ENCODE measurements around the gene CHD6. TPM values are rescaled to one million over a fixed set of nuclear protein-coding genes. Genes with fewer than 3 reads are reported as not detected.

Gene CHD6
- total RNA-seq, 4 donors from 2014 or later: 21.5 to 130 (median 33.6) TPM

DNA sequence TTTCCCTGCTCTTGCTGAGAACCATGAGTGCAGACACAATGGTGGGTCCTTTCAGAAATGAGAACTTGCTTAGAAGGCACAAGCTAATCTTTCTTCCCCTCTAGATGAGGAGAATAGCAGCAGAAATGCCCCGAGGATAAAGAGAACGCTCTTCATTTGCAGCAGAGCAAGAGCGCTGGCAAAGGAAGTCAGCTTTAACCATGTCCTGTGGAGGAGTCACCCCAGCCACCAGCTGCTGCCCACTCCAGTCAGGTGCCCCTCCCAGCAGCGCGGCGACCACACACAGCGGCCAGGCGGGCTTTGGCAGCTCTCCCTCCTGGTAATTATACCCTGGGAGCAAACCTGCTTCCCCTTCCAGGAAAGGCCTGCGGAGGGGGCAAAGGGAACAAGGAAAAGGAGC is 209.2 kb downstream of the CHD6 start:
- H3K4me1 ChIP-seq: no peaks in the 10 kb centered on the region
- H3K27ac ChIP-seq: no peak overlapping the region
- no peak for DNase-seq
- H3K4me3 ChIP-seq: no peak overlapping the region
- no peaks in the 10 kb centered on the region for H3K9me3 ChIP-seq
- no peak for TF ChIP-seq POLR2A (IDR thresholded peaks at IDR 0.05)
- TF ChIP-seq, protein P1, sequence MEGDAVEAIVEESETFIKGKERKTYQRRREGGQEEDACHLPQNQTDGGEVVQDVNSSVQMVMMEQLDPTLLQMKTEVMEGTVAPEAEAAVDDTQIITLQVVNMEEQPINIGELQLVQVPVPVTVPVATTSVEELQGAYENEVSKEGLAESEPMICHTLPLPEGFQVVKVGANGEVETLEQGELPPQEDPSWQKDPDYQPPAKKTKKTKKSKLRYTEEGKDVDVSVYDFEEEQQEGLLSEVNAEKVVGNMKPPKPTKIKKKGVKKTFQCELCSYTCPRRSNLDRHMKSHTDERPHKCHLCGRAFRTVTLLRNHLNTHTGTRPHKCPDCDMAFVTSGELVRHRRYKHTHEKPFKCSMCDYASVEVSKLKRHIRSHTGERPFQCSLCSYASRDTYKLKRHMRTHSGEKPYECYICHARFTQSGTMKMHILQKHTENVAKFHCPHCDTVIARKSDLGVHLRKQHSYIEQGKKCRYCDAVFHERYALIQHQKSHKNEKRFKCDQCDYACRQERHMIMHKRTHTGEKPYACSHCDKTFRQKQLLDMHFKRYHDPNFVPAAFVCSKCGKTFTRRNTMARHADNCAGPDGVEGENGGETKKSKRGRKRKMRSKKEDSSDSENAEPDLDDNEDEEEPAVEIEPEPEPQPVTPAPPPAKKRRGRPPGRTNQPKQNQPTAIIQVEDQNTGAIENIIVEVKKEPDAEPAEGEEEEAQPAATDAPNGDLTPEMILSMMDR (IDR thresholded peaks at IDR 0.05): no peak
- no peaks in the 10 kb centered on the region for H3K27me3 ChIP-seq
- peaks cover 0 to 74% (median 0%) of the 10 kb centered on the region in 3 donors for H3K36me3 ChIP-seq

DNA sequence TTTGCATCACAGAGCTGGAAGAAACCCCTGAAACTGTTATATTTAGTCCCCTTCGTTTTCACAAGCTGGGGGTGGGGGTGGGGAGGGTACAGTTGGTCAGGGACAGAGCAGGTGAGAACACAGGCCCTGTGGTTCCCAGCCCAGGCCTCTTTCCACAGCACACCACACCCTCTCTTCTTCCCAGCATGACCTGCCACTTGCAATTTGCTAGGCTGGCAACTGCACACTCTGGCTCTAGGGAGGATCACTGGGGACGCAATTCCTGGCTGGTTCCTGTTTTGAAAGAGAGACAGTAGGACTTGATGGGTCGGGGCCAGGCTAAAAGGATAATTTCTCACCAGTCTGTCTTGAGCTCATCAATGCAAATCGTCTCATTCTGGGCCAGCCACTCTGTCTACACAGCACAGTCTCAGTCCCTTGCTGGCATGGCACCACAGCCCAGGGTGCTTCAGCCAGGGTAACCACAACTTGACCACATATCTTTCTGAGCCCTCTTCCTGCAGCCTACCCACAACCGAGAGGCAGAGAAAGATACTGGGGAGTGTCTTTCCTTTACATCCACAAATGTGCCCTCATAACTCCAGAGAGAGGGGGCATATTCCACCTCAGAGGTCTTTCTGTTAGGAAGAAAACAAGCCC is 209.9 kb downstream of the CHD6 start:
- no peaks in the 10 kb centered on the region for H3K9me3 ChIP-seq
- no peak overlapping the region for H3K27ac ChIP-seq
- peaks cover 0 to 75% (median 0%) of the 10 kb centered on the region in 3 donors for H3K36me3 ChIP-seq
- H3K4me1 ChIP-seq: no peaks in the 10 kb centered on the region
- no peak for DNase-seq
- H3K4me3 ChIP-seq: no peak overlapping the region
- no peaks in the 10 kb centered on the region for H3K27me3 ChIP-seq
- TF ChIP-seq POLR2A (IDR thresholded peaks at IDR 0.05): no peak
- TF ChIP-seq, protein P1 (IDR thresholded peaks at IDR 0.05): no peak

DNA sequence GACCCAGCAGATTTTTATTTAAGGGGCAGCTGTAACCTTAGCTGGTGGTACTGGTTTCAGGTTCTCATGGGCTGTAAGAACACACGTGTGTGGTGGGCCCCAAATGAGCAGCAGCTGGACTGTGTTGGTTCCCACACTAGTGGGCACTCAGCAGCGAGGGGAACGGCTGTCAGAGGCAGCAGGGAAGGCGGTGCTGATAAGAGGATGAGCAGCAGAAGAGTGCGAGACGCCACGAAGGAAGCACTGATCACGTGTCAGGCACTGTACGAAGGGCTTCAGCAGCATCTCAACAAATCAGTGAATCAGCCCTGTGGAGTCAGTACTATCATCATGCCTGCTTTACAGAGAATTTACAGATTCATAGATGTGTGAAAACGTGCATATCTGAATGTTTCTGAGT is 210.6 kb downstream of the CHD6 start:
- TF ChIP-seq POLR2A (IDR thresholded peaks at IDR 0.05): no peak
- TF ChIP-seq, protein P1 (IDR thresholded peaks at IDR 0.05): no peak
- Histone ChIP-seq H3K27me3 (no peaks in the 10 kb centered on the region), H3K27ac (no peak overlapping the region), H3K4me3 (no peak overlapping the region), H3K9me3 (no peaks in the 10 kb centered on the region), H3K36me3 (peaks cover 0 to 68% (median 0%) of the 10 kb centered on the region in 3 donors), H3K4me1 (no peaks in the 10 kb centered on the region)
- no peak for DNase-seq

DNA sequence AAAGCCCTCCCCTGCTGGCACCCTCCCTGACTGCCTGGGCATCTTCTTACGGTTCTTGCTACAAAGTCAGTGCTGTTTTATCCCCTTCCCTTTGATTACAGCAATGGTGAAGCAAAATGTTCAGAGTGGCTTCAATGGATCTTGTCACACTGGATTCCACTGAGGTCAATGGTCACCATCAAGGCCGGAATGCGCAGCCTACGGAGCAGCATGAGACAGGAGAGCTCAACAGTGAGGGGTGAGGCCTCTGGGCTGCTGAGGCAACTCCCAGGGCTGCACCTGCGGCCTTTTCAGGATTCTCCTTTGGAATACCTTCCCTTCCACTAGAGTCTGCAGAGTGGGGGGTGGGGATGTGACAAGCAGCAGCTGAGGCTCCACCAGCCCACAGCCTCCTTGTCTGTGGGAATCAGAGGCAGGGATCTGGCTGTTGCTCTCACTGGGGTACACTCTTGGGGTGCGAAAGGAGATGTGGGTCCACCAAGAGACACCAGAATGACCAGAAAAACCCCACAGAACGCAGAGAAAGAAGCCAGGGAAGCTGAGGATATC is 211.2 kb downstream of the CHD6 start:
- Histone ChIP-seq H3K4me1 (no peaks in the 10 kb centered on the region), H3K27ac (no peak overlapping the region), H3K4me3 (no peak overlapping the region), H3K27me3 (no peaks in the 10 kb centered on the region), H3K9me3 (no peaks in the 10 kb centered on the region), H3K36me3 (peaks cover 0 to 62% (median 0%) of the 10 kb centered on the region in 3 donors)
- no peak for DNase-seq
- TF ChIP-seq, protein P1 (IDR thresholded peaks at IDR 0.05): no peak
- no peak for TF ChIP-seq POLR2A (IDR thresholded peaks at IDR 0.05)

DNA sequence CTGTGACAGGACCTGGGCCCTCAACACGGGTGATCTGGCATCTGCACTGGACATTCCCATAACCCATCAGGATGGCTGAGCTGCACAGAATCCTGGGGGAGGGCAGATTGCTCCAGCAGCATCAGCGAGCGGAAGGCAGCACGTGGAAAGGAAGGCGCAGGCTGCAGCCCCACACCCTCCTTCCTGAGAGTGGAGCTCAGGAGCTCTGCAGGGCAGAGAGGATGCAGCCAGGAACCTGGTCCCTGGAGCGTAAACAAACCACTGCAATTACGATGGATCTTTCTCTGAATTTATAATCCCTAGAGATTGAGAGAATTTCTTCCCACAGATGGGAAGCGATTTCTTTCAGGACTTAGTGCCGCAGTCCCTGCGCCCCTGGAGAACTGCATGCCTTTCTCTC is 211.8 kb downstream of the CHD6 start:
- no peak for TF ChIP-seq POLR2A (IDR thresholded peaks at IDR 0.05)
- TF ChIP-seq, protein P1 (IDR thresholded peaks at IDR 0.05): no peak
- no peak overlapping the region for H3K27ac ChIP-seq
- DNase-seq: no peak
- no peaks in the 10 kb centered on the region for H3K4me1 ChIP-seq
- H3K27me3 ChIP-seq: no peaks in the 10 kb centered on the region
- no peaks in the 10 kb centered on the region for H3K9me3 ChIP-seq
- H3K4me3 ChIP-seq: no peak overlapping the region
- peaks cover 0 to 60% (median 0%) of the 10 kb centered on the region in 3 donors for H3K36me3 ChIP-seq
